ENCODE measurements around the gene IGFLR1. TPM values are rescaled to one million over a fixed set of nuclear protein-coding genes. Genes with fewer than 3 reads are reported as not detected.
"Not testable (repeated sequence)": the region's sequence is repeated elsewhere in the genome, so short reads cannot be mapped to it uniquely, and the experiment has no call there.

IGFLR1 gene
- total RNA-seq, 4 donors from 2014 or later = 2.0 to 14.1 (median 3.0) TPM

GRCh38 chr19:35727956-35728706 is 14.1 kb downstream of the IGFLR1 start:
- peaks cover 9 to 98% of the 10 kb centered on the region in 2 donors for H3K36me3 ChIP-seq
- no peak overlapping the region for H3K4me3 ChIP-seq
- TF ChIP-seq POLR2A (IDR thresholded peaks at IDR 0.05) = no peak
- no peak for TF ChIP-seq CTCF (IDR thresholded peaks at IDR 0.05 in 4 of 5, conservative IDR thresholded peaks at IDR 0.05 in 1 of 5)
- no peaks in the 10 kb centered on the region for H3K9me3 ChIP-seq
- no peak for DNase-seq
- no peak for ATAC-seq
- intact Hi-C loops (cut with DNase I; ENCODE audit: low total_unique reads) (no loop called here), in situ Hi-C loops (cut with MboI; ENCODE audit: low sequenced_read_pairs in 4 of 4) (no loop called here)
- H3K27ac ChIP-seq = no peak overlapping the region
- no peaks in the 10 kb centered on the region for H3K4me1 ChIP-seq
- no peaks in the 10 kb centered on the region for H3K27me3 ChIP-seq

- Histone ChIP-seq H3K9me3 (no peaks in the 10 kb centered on the region), H3K27me3 (no peaks in the 10 kb centered on the region), H3K27ac (no peak overlapping the region), H3K4me3 (no peak overlapping the region), H3K4me1 (no peaks in the 10 kb centered on the region), H3K36me3 (peaks cover 10 to 99% of the 10 kb centered on the region in 2 donors)
- ATAC-seq (no peak), DNase-seq (no peak)
- intact Hi-C loops (cut with DNase I; ENCODE audit: low total_unique reads) = no loop called here
- in situ Hi-C loops (cut with MboI; ENCODE audit: low sequenced_read_pairs in 4 of 4) = no loop called here
- TF ChIP-seq POLR2A (IDR thresholded peaks at IDR 0.05) = no peak
- no peak for TF ChIP-seq CTCF (IDR thresholded peaks at IDR 0.05 in 4 of 5, conservative IDR thresholded peaks at IDR 0.05 in 1 of 5)
These were observed 14.9 kb downstream of the IGFLR1 start for GRCh38 chr19:35727053-35727955.

- Histone ChIP-seq H3K36me3 (peaks cover 10 to 97% of the 10 kb centered on the region in 2 donors), H3K27ac (no peak overlapping the region), H3K4me3 (no peak overlapping the region), H3K27me3 (no peaks in the 10 kb centered on the region), H3K4me1 (no peaks in the 10 kb centered on the region), H3K9me3 (no peaks in the 10 kb centered on the region)
- TF ChIP-seq POLR2A (IDR thresholded peaks at IDR 0.05) (no peak), CTCF (IDR thresholded peaks at IDR 0.05 in 4 of 5, conservative IDR thresholded peaks at IDR 0.05 in 1 of 5) (no peak)
- intact Hi-C loops (cut with DNase I; ENCODE audit: low total_unique reads) (no loop called here), in situ Hi-C loops (cut with MboI; ENCODE audit: low sequenced_read_pairs in 4 of 4) (no loop called here)
- DNase-seq (no peak), ATAC-seq (no peak)
These were observed 16.9 kb downstream of the IGFLR1 start for GRCh38 chr19:35725216-35725861.

GRCh38 chr19:35724560-35724959 is 17.7 kb downstream of the IGFLR1 start:
- peaks cover 2 to 3% of the 10 kb centered on the region in 2 donors for H3K4me1 ChIP-seq
- intact Hi-C loops (cut with DNase I; ENCODE audit: low total_unique reads) = no loop called here
- no peaks in the 10 kb centered on the region for H3K27me3 ChIP-seq
- H3K9me3 ChIP-seq = no peaks in the 10 kb centered on the region
- DNase-seq (no peak), ATAC-seq (no peak)
- H3K27ac ChIP-seq = no peak overlapping the region
- in situ Hi-C loops (cut with MboI; ENCODE audit: low sequenced_read_pairs in 4 of 4) = loop anchor here in 1 of 4 donors (25.0 kb wide), 1 partner anchor 187 kb away; the partner anchor contains the start of genes GAPDHS, SBSN and TMEM147
- H3K36me3 ChIP-seq = peaks cover 10 to 95% of the 10 kb centered on the region in 2 donors
- H3K4me3 ChIP-seq = no peak overlapping the region
- TF ChIP-seq CTCF (IDR thresholded peaks at IDR 0.05 in 4 of 5, conservative IDR thresholded peaks at IDR 0.05 in 1 of 5) = no peak
- TF ChIP-seq POLR2A (IDR thresholded peaks at IDR 0.05) = no peak

- DNase-seq; ATAC-seq; H3K27ac ChIP-seq; H3K4me1 ChIP-seq; intact Hi-C loops (cut with DNase I; ENCODE audit: low total_unique reads); H3K27me3 ChIP-seq; H3K9me3 ChIP-seq; H3K4me3 ChIP-seq: not testable (repeated sequence)
- in situ Hi-C loops (cut with MboI; ENCODE audit: low sequenced_read_pairs in 4 of 4) = loop anchor here in 1 of 4 donors (25.0 kb wide), 1 partner anchor 187 kb away; the partner anchor contains the start of genes GAPDHS, SBSN and TMEM147
- H3K36me3 ChIP-seq = peaks cover 10 to 91% of the 10 kb centered on the region in 2 donors
These were observed 18.1 kb downstream of the IGFLR1 start for GRCh38 chr19:35724132-35724531.
